Measurements from ENCODE around the gene GPR26. TPM values are rescaled to one million over a fixed set of nuclear protein-coding genes. Genes with fewer than 3 reads are reported as not detected.

GPR26 gene
- total and polyA plus RNA-seq, 2 of the 4 experiments (the other 2 are of a cell fraction), result not detected

DNA sequence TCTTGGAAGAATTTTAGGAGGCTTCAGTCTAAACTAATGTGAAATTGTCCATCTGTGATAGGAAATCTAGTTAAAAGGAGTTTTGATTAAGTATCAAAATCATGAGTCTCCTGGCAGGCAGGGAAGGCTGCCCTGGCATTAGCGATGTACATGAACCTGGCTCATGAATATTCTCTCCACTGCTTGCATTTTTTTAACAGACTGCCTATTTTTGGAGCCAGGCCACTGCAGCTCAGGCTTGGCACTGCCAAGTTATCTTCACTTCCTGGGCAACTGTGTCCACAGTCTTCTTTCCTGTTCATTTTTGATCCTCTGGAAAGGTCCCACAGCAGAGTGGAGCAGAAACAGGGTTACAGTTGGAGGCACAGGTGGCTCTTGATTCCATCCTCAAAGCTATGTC is 7.0 kb downstream of the GPR26 start:
- Histone ChIP-seq H3K4me3 (ENCODE audit: insufficient read depth, low read depth, low read length) (no peak overlapping the region), H3K18ac (ENCODE audit: low read depth, low read length) (no peak overlapping the region), H3K4me1 (ENCODE audit: control insufficient read depth, insufficient read depth, low read length) (no peaks in the 10 kb centered on the region), H3K9ac (ENCODE audit: low read depth, low read length) (no peak overlapping the region), H3K4me2 (ENCODE audit: low read depth, low read length) (no peak overlapping the region), H2AK5ac (ENCODE audit: low read depth, low read length) (no peak overlapping the region), H3K56ac (ENCODE audit: extremely low read depth, insufficient read depth, low read length) (no peak overlapping the region), H2BK120ac (ENCODE audit: low read depth, low read length) (no peak overlapping the region), H4K8ac (ENCODE audit: low read depth in 2 of 2, low read length in 2 of 2) (no peak overlapping the region), H4K20me1 (ENCODE audit: insufficient read depth, low read length) (no peaks in the 10 kb centered on the region), H3K9me3 (ENCODE audit: control insufficient read depth, insufficient read depth, low read length) (peaks cover 45% of the 10 kb centered on the region), H3K9me1 (ENCODE audit: insufficient read depth, low read length) (no peaks in the 10 kb centered on the region), H3K23ac (ENCODE audit: low read depth, low read length) (no peak overlapping the region), H3K27me3 (ENCODE audit: control insufficient read depth, insufficient read depth, low read length) (no peaks in the 10 kb centered on the region), H3K4ac (ENCODE audit: low read depth, low read length) (no peak overlapping the region), H3K36me3 (ENCODE audit: control insufficient read depth, insufficient read depth, low read length) (no peaks in the 10 kb centered on the region), H4K91ac (ENCODE audit: insufficient read depth, low read depth, low read length) (no peak overlapping the region), H2BK20ac (ENCODE audit: low read depth, low read length) (no peak overlapping the region), H2AK9ac (replicated peaks; ENCODE audit: low read depth, low read length, poor library complexity) (no peak overlapping the region), H3K27ac (ENCODE audit: insufficient read depth, low read length) (no peak overlapping the region), H2AFZ (replicated peaks; ENCODE audit: low read length, poor library complexity) (no peak overlapping the region), H3K14ac (replicated peaks; ENCODE audit: low read depth, low read length) (no peak overlapping the region), H4K5ac (ENCODE audit: low read depth, low read length) (no peak overlapping the region), H3K79me1 (ENCODE audit: low read depth in 1 of 2, low read length in 2 of 2) (no peaks in the 10 kb centered on the region), H2BK15ac (ENCODE audit: low read depth, low read length) (no peak overlapping the region), H2BK5ac (ENCODE audit: low read depth, low read length, poor library complexity, severe bottlenecking) (no peak overlapping the region)
- dilution Hi-C loops (cut with HindIII; ENCODE audit: low sequenced_read_pairs, unreplicated experiment), result no loop called here
- ATAC-seq (ENCODE audit: low read depth) (no peak), DNase-seq (no peak)
- TF ChIP-seq SMC3 (IDR thresholded peaks at IDR 0.05; ENCODE audit: low read depth, low read length), result no peak
- no peak for TF ChIP-seq CHD1 (IDR thresholded peaks at IDR 0.05; ENCODE audit: low read depth, low read length)
- no peak for TF ChIP-seq MAZ (IDR thresholded peaks at IDR 0.05; ENCODE audit: borderline replicate concordance, low read depth, low read length)
- TF ChIP-seq MAFK (IDR thresholded peaks at IDR 0.05; ENCODE audit: low read depth, low read length), result no peak
- no peak for TF ChIP-seq MXI1 (IDR thresholded peaks at IDR 0.05; ENCODE audit: borderline replicate concordance, low read depth, low read length)
- no peak for TF ChIP-seq BHLHE40 (IDR thresholded peaks at IDR 0.05; ENCODE audit: low read depth, low read length)
- TF ChIP-seq USF2 (IDR thresholded peaks at IDR 0.05; ENCODE audit: low read depth, low read length), result no peak
- TF ChIP-seq RCOR1 (IDR thresholded peaks at IDR 0.05; ENCODE audit: insufficient replicate concordance, low read length), result no peak
- no peak for TF ChIP-seq CTCF (conservative IDR thresholded peaks at IDR 0.05; ENCODE audit: low read depth, low read length)
- TF ChIP-seq ELK1 (IDR thresholded peaks at IDR 0.05; ENCODE audit: borderline replicate concordance, low read depth, low read length), result no peak
- in situ Hi-C loops (cut with MboI; ENCODE audit: low sequenced_read_pairs), result no loop called here
- BruUV-seq (replicated peaks), result no TSS peak
- intact Hi-C loops (cut with micrococcal nuclease), result no loop called here
- CTCF ChIA-PET, result no interaction called here
- 43% methylated on average over 1 of the region's 1 CpG; no CpG with 5 or more reads in 1 of the 2 experiments for WGBS, 2 experiments (ENCODE audit: extremely low coverage in 2 of 2, insufficient read length in 1 of 2)
- POLR2A ChIA-PET (ENCODE audit: unreplicated experiment), result no interaction called here

Measured in IMR-90 (cell line).